Activated naive CD4-positive, alpha-beta T cell treated with anti-CD3 and anti-CD28 coated beads, Interleukin-2, amount 50 U/mL, for 24 hours (primary cell): ENCODE data around the gene DNAH7.
"Not testable (repeated sequence)": the region's sequence is repeated elsewhere in the genome, so short reads cannot be mapped to it uniquely, and the experiment has no call there.

Source experiments
- H3K27ac Mint-ChIP-seq: one replicate; pipeline ENCODE4 v1.8.0; 2021; ENCODE audit warnings: mild to moderate bottlenecking, mixed read lengths
- H3K27me3 Mint-ChIP-seq: one replicate; pipeline ENCODE4 v1.8.0; 2021; ENCODE audit warnings: mixed read lengths
- H3K36me3 Mint-ChIP-seq: one replicate; pipeline ENCODE4 v1.8.0; 2021; ENCODE audit warnings: mixed read lengths
- H3K4me1 Mint-ChIP-seq: one replicate; pipeline ENCODE4 v1.8.0; 2021; ENCODE audit warnings: mixed read lengths
- H3K4me3 Mint-ChIP-seq: one replicate; pipeline ENCODE4 v1.8.0; 2021; ENCODE audit warnings: mild to moderate bottlenecking, mixed read lengths
- H3K9me3 Mint-ChIP-seq: one replicate; pipeline ENCODE4 v1.8.0; 2021; ENCODE audit warnings: mixed read lengths

DNAH7 gene

DNA sequence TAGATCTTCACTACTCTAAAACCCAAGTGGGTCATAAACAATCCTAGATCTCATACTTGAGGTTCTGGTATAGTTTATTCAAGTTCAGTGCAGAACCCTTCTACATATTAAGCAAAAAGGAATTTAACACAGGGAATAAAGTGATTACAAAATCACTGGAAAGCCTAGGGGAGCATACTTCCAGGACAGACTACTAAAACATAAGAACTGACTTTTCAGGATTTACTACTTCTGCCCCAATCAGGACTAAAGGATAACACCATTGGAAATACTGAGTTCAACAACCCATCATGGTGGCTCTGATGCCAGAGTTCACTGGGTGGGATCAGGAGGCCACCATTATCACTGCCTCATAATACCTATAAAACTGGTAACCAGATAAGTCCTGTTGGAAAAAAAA, 123.6 kb downstream of the DNAH7 start:
- Mint-ChIP-seq H3K4me3 (no peak overlapping the region), H3K27ac (no peak overlapping the region), H3K4me1 (no peaks in the 10 kb centered on the region), H3K9me3 (peaks cover 12% of the 10 kb centered on the region), H3K27me3 (peaks cover 1% of the 10 kb centered on the region), H3K36me3 (no peaks in the 10 kb centered on the region)

DNA sequence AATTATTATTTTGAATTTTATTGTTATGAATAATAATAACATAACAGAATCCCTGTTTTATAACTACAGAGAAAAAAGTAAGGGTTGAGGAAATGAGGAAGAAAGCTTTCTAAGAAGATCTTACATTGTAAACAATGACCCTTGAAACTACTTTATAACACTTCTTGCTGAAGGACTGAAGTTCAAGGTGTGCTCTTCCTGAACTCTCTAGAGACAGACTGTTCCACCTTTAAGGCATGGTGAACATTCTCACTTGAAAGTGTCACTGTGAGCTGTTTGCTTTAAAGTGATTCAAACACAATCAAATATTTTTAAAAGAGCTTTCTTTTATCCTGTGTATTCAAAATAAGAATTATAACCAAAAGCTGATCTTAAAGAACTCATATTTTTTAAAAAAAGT, 131.5 kb downstream of the DNAH7 start:
- peaks cover 3% of the 10 kb centered on the region for H3K9me3 Mint-ChIP-seq
- H3K4me1 Mint-ChIP-seq = no peaks in the 10 kb centered on the region
- H3K36me3 Mint-ChIP-seq = no peaks in the 10 kb centered on the region
- no peak overlapping the region for H3K4me3 Mint-ChIP-seq
- no peaks in the 10 kb centered on the region for H3K27me3 Mint-ChIP-seq
- no peak overlapping the region for H3K27ac Mint-ChIP-seq

DNA sequence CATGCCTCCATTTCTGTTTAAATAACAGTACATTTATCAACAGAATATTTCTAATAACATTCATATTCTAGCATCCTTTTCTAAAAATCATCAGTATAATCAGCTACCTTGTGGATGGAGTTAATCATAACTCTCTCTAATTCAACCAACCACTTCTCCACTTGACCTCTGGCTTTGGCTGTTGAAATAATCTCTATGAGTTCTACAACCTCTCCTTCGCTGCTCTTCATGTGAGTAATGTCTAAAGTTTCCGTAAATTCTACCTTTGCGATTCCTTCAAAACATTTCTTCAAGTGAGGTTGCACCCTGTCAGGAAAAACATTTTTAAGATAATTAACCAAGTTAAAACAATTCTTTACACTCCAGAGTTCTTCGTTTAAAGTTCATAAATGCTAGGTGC, 134.2 kb downstream of the DNAH7 start:
- no peaks in the 10 kb centered on the region for H3K9me3 Mint-ChIP-seq
- H3K36me3 Mint-ChIP-seq = no peaks in the 10 kb centered on the region
- H3K4me1 Mint-ChIP-seq = no peaks in the 10 kb centered on the region
- H3K4me3 Mint-ChIP-seq = no peak overlapping the region
- H3K27me3 Mint-ChIP-seq = no peaks in the 10 kb centered on the region
- H3K27ac Mint-ChIP-seq = no peak overlapping the region

DNA sequence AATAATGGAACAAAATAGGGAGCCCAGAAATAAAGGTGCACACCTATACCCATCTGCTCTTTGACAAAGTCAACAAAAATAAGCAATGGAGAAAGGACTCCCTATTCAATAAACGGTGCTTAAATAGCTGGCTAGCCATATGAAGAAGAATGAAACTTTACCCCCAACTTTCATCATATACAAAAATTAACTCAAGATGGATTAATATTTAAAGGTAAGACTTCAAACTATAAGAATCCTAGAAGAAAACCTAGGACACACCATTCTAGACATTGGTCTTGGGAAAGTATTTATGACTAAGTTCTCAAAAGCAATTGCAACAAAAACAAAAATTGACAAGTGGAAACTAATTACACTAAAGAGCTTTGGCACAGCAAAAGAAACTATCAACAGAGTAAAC, 139.1 kb downstream of the DNAH7 start:
- Mint-ChIP-seq H3K36me3 (no peaks in the 10 kb centered on the region), H3K9me3 (no peaks in the 10 kb centered on the region), H3K4me1 (no peaks in the 10 kb centered on the region)

DNA sequence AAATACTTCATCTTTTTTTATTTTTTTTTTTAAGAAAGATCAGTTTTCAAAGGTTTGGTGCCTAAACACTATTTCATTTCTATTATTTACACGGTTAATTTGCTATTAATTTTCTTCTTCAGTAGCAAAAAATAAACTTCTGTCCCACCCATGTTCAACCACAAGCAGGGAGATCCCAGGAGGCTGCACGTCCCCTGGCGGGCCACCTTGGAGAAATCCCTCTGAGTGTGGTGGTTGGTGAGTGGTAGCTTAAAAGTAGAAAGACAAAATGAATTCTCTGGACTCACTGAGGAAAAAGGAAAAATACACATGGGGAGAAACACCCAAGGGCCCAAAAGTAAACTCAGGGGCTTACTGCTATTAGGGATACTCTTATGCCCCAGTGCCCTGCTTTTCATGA, 143.5 kb downstream of the DNAH7 start:
- Mint-ChIP-seq H3K36me3 (no peaks in the 10 kb centered on the region), H3K4me1 (no peaks in the 10 kb centered on the region), H3K27ac (no peak overlapping the region), H3K9me3 (no peaks in the 10 kb centered on the region), H3K27me3 (no peaks in the 10 kb centered on the region), H3K4me3 (no peak overlapping the region)

More for the DNA sequence above, 139.1 kb downstream of the DNAH7 start:
- Mint-ChIP-seq H3K4me3 (no peak overlapping the region), H3K27ac (no peak overlapping the region), H3K27me3 (no peaks in the 10 kb centered on the region)

DNA sequence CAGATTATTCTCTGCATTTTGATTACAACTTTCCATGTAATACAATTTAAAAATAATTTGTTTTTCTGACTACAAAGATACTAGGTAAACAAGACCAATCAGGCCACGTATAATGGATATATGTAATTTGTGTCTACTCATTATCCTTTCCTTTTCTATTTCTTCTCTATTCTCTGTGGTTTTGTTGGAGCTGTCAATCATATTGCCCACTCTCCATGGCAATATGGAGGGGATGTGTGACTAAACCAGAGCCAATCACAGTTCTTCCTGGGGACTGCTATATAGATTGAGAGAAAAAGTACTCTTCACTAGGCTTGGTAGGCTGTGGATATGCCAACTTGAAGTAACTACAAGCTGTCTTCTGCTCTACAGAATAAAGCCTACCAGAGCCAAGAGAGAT, 144.7 kb downstream of the DNAH7 start:
- Mint-ChIP-seq H3K4me3 (no peak overlapping the region), H3K9me3 (no peaks in the 10 kb centered on the region), H3K27me3 (no peaks in the 10 kb centered on the region), H3K4me1 (no peaks in the 10 kb centered on the region), H3K36me3 (no peaks in the 10 kb centered on the region), H3K27ac (no peak overlapping the region)

DNA sequence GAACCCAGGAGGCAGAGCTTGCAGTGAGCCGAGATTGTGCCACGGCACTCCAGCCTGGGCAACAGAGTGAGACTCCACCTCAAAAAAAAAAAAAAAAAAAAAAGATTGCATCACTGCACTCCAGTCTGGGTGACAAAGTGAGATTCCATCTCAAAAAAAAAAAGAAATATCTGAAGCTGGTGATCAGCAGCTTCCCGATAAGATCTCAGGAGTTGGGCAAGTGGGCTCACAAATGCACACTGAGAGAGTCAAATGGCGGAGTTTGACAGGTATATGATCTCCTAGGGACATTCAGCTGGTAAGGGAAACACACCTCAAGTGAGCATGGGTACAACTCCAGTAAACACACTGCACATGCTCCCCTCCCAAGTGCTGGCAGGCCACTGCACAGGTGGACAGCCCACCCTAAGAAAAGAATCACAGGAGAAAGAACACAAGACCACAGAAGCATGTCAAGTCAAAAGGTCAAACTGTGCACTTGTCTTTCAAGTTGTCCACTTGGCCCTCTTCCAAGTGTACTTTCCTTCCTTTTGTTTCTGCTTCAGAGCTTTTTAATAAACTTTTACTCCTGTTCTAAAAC, 151.5 kb downstream of the DNAH7 start:
- not testable (repeated sequence) for H3K36me3 Mint-ChIP-seq, H3K27me3 Mint-ChIP-seq, H3K27ac Mint-ChIP-seq, H3K4me1 Mint-ChIP-seq, H3K9me3 Mint-ChIP-seq, H3K4me3 Mint-ChIP-seq

DNA sequence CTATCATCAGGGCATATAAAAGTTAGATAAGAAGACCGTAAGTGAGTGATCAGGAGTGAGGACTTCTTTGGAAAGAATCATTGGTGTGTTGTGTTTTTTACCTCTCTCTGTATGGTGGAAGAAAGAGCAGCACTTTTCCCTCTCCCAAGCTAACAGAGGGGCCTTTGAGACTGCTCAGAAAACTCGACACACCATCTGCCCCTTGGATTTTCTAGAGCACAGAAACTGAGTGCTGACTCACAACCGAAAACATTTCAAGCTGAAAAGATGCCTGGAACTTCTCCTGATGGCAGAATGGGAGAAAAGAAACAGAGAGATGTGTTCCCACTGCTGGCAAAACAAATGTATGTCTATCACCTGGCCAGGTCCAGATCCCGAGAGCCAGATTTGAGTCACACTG, 156.6 kb downstream of the DNAH7 start:
- Mint-ChIP-seq H3K27me3 (no peaks in the 10 kb centered on the region), H3K36me3 (no peaks in the 10 kb centered on the region), H3K4me1 (no peaks in the 10 kb centered on the region), H3K9me3 (no peaks in the 10 kb centered on the region), H3K4me3 (no peak overlapping the region), H3K27ac (no peak overlapping the region)

DNA sequence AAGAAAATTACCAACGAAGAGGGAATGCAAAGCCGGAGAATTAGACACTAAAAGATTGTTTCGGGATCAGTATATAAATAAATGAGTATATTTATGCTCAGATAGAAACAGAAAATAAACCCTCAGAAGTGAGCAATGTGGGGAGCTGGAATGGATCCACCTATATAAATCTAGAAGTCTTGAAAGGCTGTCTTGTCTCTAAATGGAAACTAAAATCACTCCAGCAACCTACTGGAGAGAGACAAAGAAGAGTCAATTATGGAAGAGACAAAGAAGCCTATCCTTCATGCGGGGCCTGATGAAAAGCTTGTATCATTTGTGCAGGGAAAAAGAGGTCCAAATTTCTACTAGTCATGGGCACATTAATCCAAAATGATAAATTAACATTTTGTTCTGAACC, 158.1 kb downstream of the DNAH7 start:
- H3K27ac Mint-ChIP-seq = no peak overlapping the region
- no peaks in the 10 kb centered on the region for H3K27me3 Mint-ChIP-seq
- no peak overlapping the region for H3K4me3 Mint-ChIP-seq
- no peaks in the 10 kb centered on the region for H3K36me3 Mint-ChIP-seq
- no peaks in the 10 kb centered on the region for H3K9me3 Mint-ChIP-seq
- no peaks in the 10 kb centered on the region for H3K4me1 Mint-ChIP-seq

DNA sequence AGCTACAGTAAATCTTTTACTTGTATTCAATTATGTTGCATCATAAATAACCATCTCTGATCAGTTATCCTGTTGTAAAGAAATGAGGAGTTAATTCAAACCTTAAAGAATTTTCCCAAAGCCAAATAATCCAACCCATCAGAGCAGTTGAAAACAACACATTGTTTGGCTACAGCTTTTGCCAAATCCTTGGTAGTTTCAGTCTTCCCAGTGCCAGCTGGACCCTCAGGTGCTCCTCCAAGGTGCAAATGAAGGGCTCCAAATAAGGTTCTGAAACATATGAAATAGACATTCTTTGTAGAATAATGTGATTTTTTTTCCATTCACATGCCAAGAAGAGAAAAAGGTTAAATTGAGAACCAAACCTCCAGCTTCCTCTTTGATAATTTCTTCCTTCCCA, 158.7 kb downstream of the DNAH7 start:
- no peaks in the 10 kb centered on the region for H3K27me3 Mint-ChIP-seq
- H3K9me3 Mint-ChIP-seq = no peaks in the 10 kb centered on the region
- H3K36me3 Mint-ChIP-seq = no peaks in the 10 kb centered on the region

DNA sequence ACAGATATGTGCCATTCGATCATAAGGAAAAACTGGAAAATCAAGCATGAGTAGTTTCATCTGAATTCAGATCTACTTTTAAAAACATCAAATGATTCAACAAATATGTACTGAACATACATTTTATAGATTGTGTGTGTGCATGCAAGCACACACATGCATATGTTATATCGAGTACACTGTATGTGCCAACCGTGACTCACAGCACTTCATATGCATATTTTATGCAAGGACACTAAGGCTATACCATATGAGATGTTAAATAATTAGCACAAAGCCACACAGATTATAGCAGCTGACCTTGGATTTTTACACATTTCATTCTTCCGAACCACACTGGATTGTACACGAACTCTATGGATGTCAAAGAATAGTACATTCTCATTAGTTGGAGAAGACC, 161.2 kb downstream of the DNAH7 start:
- Mint-ChIP-seq H3K9me3 (no peaks in the 10 kb centered on the region), H3K27ac (no peak overlapping the region), H3K4me1 (no peaks in the 10 kb centered on the region), H3K27me3 (no peaks in the 10 kb centered on the region), H3K4me3 (no peak overlapping the region), H3K36me3 (no peaks in the 10 kb centered on the region)

More for the DNA sequence above, 158.7 kb downstream of the DNAH7 start:
- Mint-ChIP-seq H3K27ac (no peak overlapping the region), H3K4me1 (no peaks in the 10 kb centered on the region), H3K4me3 (no peak overlapping the region)

DNA sequence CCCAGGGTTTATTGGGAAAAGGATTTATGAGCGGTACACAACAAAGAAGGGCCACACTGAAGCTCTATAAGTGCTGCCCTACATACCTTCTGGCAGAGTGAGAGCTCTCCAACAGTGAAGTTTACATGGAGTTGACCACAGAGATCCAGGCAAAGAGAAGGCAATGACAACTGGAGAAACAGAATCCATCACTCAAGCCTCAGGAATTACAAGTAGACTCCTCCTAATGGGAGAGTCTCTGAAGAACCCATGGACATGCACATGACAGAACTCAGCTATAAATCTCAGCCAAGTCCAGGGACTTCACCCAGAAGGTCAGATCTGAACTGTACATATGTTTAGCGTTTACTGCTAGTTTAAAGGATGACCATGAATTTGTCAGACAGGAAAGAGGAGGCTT, 164.7 kb downstream of the DNAH7 start:
- Mint-ChIP-seq H3K4me3 (no peak overlapping the region), H3K9me3 (no peaks in the 10 kb centered on the region), H3K27ac (no peak overlapping the region), H3K36me3 (no peaks in the 10 kb centered on the region), H3K27me3 (peaks cover 2% of the 10 kb centered on the region), H3K4me1 (no peaks in the 10 kb centered on the region)

DNA sequence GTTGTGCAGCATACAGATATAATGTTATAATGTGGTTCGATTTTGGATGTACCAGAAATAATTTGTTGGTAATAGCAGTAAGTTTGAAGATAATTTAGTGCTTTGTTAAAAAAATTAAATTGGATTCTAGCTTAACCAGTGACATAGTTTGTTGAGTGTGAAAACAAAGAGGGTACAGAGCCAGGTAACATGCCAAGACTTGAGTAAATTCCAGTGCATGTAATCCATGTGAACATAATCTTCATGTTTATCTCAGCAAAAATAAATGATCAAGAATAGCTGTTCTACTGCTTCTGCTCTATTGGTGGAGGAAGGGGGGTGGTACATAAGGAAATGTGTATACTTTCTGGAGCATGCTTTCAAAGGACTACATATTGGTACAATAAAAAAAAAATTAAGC, 165.8 kb downstream of the DNAH7 start:
- Mint-ChIP-seq H3K27ac (no peak overlapping the region), H3K4me1 (no peaks in the 10 kb centered on the region), H3K9me3 (no peaks in the 10 kb centered on the region), H3K27me3 (peaks cover 2% of the 10 kb centered on the region), H3K36me3 (no peaks in the 10 kb centered on the region), H3K4me3 (no peak overlapping the region)

DNA sequence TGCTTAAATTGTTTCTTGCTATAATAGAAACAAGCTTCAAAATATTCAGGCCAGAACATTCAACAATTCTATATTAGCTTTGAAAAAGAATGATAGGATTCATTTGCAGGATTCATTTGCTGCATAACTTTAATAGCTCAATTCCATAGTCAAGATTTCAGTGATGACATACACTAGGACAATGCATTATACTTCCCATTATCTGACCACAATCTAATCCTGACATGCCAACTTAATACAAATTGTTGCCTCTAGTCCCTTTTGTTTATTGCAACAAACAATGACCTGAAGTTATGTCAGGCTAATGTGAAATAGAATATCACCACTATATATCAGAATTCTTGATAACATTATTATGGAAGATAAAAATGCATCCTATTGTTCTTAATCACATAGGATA, 169.4 kb downstream of the DNAH7 start:
- Mint-ChIP-seq H3K4me1 (no peaks in the 10 kb centered on the region), H3K27ac (no peak overlapping the region), H3K4me3 (no peak overlapping the region), H3K27me3 (peaks cover 4% of the 10 kb centered on the region), H3K36me3 (peaks cover 2% of the 10 kb centered on the region), H3K9me3 (no peaks in the 10 kb centered on the region)

DNA sequence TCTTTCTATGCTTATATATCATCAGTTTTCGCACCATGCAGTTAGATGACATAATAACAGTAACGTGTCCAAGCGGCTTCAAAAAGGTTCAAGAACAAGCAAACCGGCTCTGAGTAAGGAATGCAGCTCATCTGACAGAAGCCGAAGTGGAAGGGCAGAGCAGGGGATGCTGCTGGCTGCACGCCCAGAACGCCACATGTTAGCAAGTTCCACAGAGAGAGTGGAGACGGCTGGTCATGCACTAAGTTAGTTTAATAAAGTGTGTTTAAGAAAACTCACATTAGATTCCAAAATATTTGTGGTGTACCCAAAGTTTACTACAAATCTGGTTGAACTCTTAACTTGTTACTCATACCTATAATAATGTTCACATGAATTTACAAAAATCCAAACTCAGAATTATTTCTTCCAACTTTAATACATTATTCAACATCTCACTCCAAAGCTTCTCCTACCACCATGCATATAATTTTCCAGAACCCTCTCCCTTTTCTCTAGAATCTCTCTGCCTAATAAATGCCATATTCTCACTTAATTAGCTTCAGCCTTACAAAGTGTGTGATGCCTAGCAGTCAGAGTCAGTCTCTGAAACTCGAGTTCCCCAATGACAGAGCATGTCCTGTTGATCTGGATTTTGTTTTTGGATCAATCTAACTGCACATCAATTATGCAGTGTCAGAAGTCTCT, 170.0 kb downstream of the DNAH7 start:
- Mint-ChIP-seq H3K4me3 (no peak overlapping the region), H3K27me3 (peaks cover 4% of the 10 kb centered on the region), H3K36me3 (peaks cover 2% of the 10 kb centered on the region), H3K9me3 (no peaks in the 10 kb centered on the region), H3K4me1 (no peaks in the 10 kb centered on the region), H3K27ac (no peak overlapping the region)

DNA sequence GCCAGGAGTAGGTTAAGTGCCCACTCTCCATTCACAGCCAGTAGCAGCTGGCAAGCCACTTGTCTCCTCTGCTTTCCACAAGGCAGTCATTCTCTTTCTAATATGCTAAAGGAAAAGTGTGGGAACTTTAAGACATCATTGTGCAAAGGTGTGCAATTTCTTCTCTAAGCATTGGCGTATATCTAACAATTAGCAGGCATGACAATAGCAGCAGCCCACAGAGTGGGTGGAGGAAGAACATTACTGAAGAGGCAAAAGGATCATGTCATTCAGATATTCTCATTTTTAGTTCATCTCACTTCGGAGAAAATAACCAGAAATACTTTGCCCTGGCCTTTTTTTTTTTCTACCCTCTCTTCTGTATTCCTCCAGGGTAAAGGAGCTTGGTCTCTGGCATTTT, 177.6 kb downstream of the DNAH7 start:
- H3K27me3 Mint-ChIP-seq = peaks cover under 1% of the 10 kb centered on the region
- no peak overlapping the region for H3K27ac Mint-ChIP-seq
- H3K9me3 Mint-ChIP-seq = no peaks in the 10 kb centered on the region
- H3K4me3 Mint-ChIP-seq = no peak overlapping the region
- peaks cover under 1% of the 10 kb centered on the region for H3K36me3 Mint-ChIP-seq
- H3K4me1 Mint-ChIP-seq = no peaks in the 10 kb centered on the region

DNA sequence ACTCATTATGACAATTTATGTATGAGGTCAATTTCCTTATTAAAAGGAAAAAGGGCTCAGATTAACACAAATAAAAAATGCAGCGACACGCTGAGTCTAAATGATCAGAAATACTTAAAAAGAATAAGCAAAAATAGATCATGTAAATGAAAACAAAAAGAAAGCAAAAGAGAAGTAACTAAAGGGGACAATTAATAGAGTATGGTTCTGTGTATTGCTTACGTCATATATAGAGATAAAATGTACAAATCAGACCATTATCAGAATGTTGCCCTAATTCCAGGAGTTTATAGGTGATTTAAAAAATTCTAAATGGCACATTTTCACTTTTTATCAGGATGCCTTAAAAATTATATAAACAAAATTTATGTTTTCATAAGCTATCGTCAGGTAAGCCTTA, 189.5 kb downstream of the DNAH7 start:
- Mint-ChIP-seq H3K9me3 (no peaks in the 10 kb centered on the region), H3K27ac (no peak overlapping the region), H3K27me3 (no peaks in the 10 kb centered on the region), H3K36me3 (no peaks in the 10 kb centered on the region), H3K4me3 (no peak overlapping the region), H3K4me1 (no peaks in the 10 kb centered on the region)
